H1 (cell line): ENCODE data around the gene VWF. TPM values are rescaled to one million over a fixed set of nuclear protein-coding genes. Genes with fewer than 3 reads are reported as not detected.
A peak's percentile ranks its signal among the peaks of the same experiment; 100 is the strongest.

Experiments
- CTCF ChIA-PET: fragments of 300-600 bp; sonication (Branson Sonifier 250); formaldehyde crosslinking; loops from one replicate; lab custom pipeline; 2021; ENCODE audit not compliant: partially characterized antibody; lab: Charles Lee
- POLR2A ChIA-PET: fragments of 300-600 bp; sonication (Branson Sonifier 250); formaldehyde crosslinking; loops from one replicate; lab custom pipeline; 2021; ENCODE audit warnings: inconsistent platforms; ENCODE audit not compliant: partially characterized antibody; lab: Charles Lee
- DNase-seq, 2 experiments: peaks; one replicate each; pipeline versions ENCODE4 v3.0.0 to v3.0.0-alpha.2; 2010 to 2022; ENCODE audit warnings: low spot score in 2 of 2, low read depth in 1 of 2, mixed read lengths in 1 of 2
- FAIRE-seq: peaks from 2 replicates; lab custom pipeline; 2011; peaks lifted over from hg19 to GRCh38; lab: Jason Lieb, UNC
- H2AFZ ChIP-seq: 2 replicates; pipeline ENCODE4 v1.8.1; 2012; ENCODE audit warnings: low read length, inconsistent platforms
- H2AK5ac ChIP-seq: 2 replicates; pipeline ENCODE4 v1.6.1; 2013; ENCODE audit warnings: low read depth, low read length
- H2BK120ac ChIP-seq: replicated peaks from 2 replicates; pipeline ENCODE3; 2013; ENCODE audit warnings: low read depth, low read length, inconsistent platforms
- H2BK12ac ChIP-seq: 2 replicates; pipeline ENCODE4 v1.6.1; 2013; ENCODE audit warnings: low read depth, low read length
- H2BK15ac ChIP-seq: 2 replicates; pipeline ENCODE4 v1.6.1; 2013; ENCODE audit warnings: low read length
- H2BK20ac ChIP-seq: 2 replicates; pipeline ENCODE4 v1.6.1; 2013; ENCODE audit warnings: low read length
- H2BK5ac ChIP-seq: 2 replicates; pipeline ENCODE4 v1.6.1; 2013; ENCODE audit warnings: low read depth, low read length
- H3K14ac ChIP-seq: 2 replicates; pipeline ENCODE4 v1.6.1; 2013; ENCODE audit warnings: inconsistent platforms; ENCODE audit not compliant: insufficient read length
- H3K18ac ChIP-seq: 2 replicates; pipeline ENCODE4 v1.6.1; 2013; ENCODE audit warnings: low read length; ENCODE audit errors: extremely low read depth
- H3K23ac ChIP-seq: 2 replicates; pipeline ENCODE4 v1.6.1; 2013; ENCODE audit warnings: inconsistent platforms; ENCODE audit not compliant: insufficient read length
- H3K23me2 ChIP-seq: 2 replicates; pipeline ENCODE4 v1.6.1; 2013; ENCODE audit warnings: low read depth, low read length
- H3K27ac ChIP-seq: 2 replicates; pipeline ENCODE4 v1.6.1; 2011; ENCODE audit warnings: low read depth, low read length, inconsistent platforms
- H3K27me3 ChIP-seq, 4 experiments: replicated peaks in 1 of 4; 1 replicate in 1 of 4; 2 replicates in 3 of 4; pipeline versions ENCODE4 v1.6.1 to v1.8.1; 2011 to 2013; ENCODE audit warnings: low read length in 3 of 4, mild to moderate bottlenecking in 3 of 4, inconsistent platforms in 2 of 4, mixed read lengths in 2 of 4, moderate library complexity in 1 of 4; ENCODE audit not compliant: control insufficient read depth in 3 of 4, insufficient read depth in 3 of 4; ENCODE audit errors: extremely low read depth in 1 of 4
- H3K36me3 ChIP-seq, 4 experiments: 2 replicates each; pipeline versions ENCODE4 v1.6.1 to v1.8.1; 2011 to 2013; ENCODE audit warnings: mild to moderate bottlenecking in 4 of 4, low read length in 3 of 4, moderate library complexity in 2 of 4, control low read depth in 1 of 4, inconsistent platforms in 1 of 4; ENCODE audit not compliant: insufficient read depth in 4 of 4, control insufficient read depth in 2 of 4
- H3K4ac ChIP-seq: replicated peaks from 2 replicates; pipeline ENCODE3; 2013; ENCODE audit warnings: low read length, low read depth, mixed read lengths, inconsistent platforms; ENCODE audit not compliant: insufficient read length
- H3K4me1 ChIP-seq, 4 experiments: replicated peaks in 1 of 4; 1 replicate in 1 of 4; 2 replicates in 3 of 4; pipeline versions ENCODE4 v1.6.1 to v1.8.1; 2011 to 2013; ENCODE audit warnings: low read length in 3 of 4, inconsistent platforms in 2 of 4, mixed read lengths in 1 of 4; ENCODE audit not compliant: insufficient read depth in 4 of 4, control insufficient read depth in 3 of 4
- H3K4me2 ChIP-seq, 2 experiments: 2 replicates each; pipeline versions ENCODE4 v1.6.1 to v1.8.1; 2011 to 2013; ENCODE audit warnings: low read depth in 2 of 2, low read length in 2 of 2, control low read depth in 1 of 2, inconsistent platforms in 1 of 2, mild to moderate bottlenecking in 1 of 2; ENCODE audit not compliant: insufficient read depth in 1 of 2
- H3K4me3 ChIP-seq, 4 experiments: fragments of 200-600, 300-600 bp in 1 of 4; sonication (generic), shearing (Covaris generic), sonication (Bioruptor Twin) in 1 of 4; 2 replicates each; pipeline versions ENCODE4 v1.5.1 to v1.8.1; 2011 to 2016; ENCODE audit warnings: low read length in 4 of 4, low read depth in 3 of 4, control low read depth in 2 of 4, inconsistent platforms in 2 of 4, mild to moderate bottlenecking in 2 of 4, mixed read lengths in 1 of 4, moderate library complexity in 1 of 4; ENCODE audit not compliant: insufficient read depth in 2 of 4; ENCODE audit errors: extremely low read depth in 1 of 4
- H3K56ac ChIP-seq: replicated peaks from 2 replicates; pipeline ENCODE3; 2013; ENCODE audit warnings: low read depth, mild to moderate bottlenecking, mixed read lengths, low read length, inconsistent platforms; ENCODE audit not compliant: insufficient read length
- H3K79me1 ChIP-seq: 2 replicates; pipeline ENCODE4 v1.6.1; 2013; ENCODE audit warnings: low read depth, low read length, control low read depth
- H3K79me2 ChIP-seq, 2 experiments: 2 replicates each; pipeline versions ENCODE4 v1.6.1 to v1.8.1; 2012 to 2013; ENCODE audit warnings: low read length in 2 of 2, mild to moderate bottlenecking in 2 of 2, inconsistent platforms in 1 of 2; ENCODE audit not compliant: insufficient read depth in 2 of 2, control insufficient read depth in 1 of 2
- H3K9ac ChIP-seq, 4 experiments: replicated peaks in 1 of 4; 1 replicate in 1 of 4; 2 replicates in 3 of 4; pipeline versions ENCODE4 v1.6.1 to v1.8.1; 2011 to 2013; ENCODE audit warnings: low read depth in 3 of 4, low read length in 3 of 4, control low read depth in 2 of 4, mild to moderate bottlenecking in 2 of 4, moderate library complexity in 2 of 4, inconsistent platforms in 1 of 4; ENCODE audit errors: extremely low read depth in 1 of 4
- H3K9me3 ChIP-seq, 2 experiments: 2 replicates each; pipeline versions ENCODE4 v1.6.1 to v1.8.1; 2012 to 2013; ENCODE audit warnings: mild to moderate bottlenecking in 2 of 2, moderate library complexity in 2 of 2, control low read depth in 1 of 2, inconsistent platforms in 1 of 2, low read depth in 1 of 2, low read length in 1 of 2, mixed read lengths in 1 of 2; ENCODE audit not compliant: insufficient read depth in 2 of 2
- H4K20me1 ChIP-seq, 2 experiments: replicated peaks in 1 of 2; 2 replicates each; pipeline versions ENCODE3 to v1.8.1; 2011 to 2013; ENCODE audit warnings: inconsistent platforms in 2 of 2, low read length in 2 of 2, mild to moderate bottlenecking in 1 of 2; ENCODE audit not compliant: insufficient read depth in 2 of 2, control insufficient read depth in 1 of 2
- H4K5ac ChIP-seq: 2 replicates; pipeline ENCODE4 v1.6.1; 2013; ENCODE audit warnings: low read length, low read depth, mixed read lengths, inconsistent platforms; ENCODE audit not compliant: insufficient read length
- H4K8ac ChIP-seq: 2 replicates; pipeline ENCODE4 v1.8.0; 2013; ENCODE audit warnings: mild to moderate bottlenecking, moderate library complexity, low read length, inconsistent platforms; ENCODE audit not compliant: insufficient read depth; ENCODE audit errors: extremely low read depth
- H4K91ac ChIP-seq: replicated peaks from 2 replicates; pipeline ENCODE3; 2013; ENCODE audit warnings: low read length, mixed read lengths, inconsistent platforms; ENCODE audit not compliant: insufficient read length
- BACH1 ChIP-seq: IDR thresholded peaks from 2 replicates; pipeline ENCODE4 v1.6.1; 2012; ENCODE audit warnings: low read length, improper control_type of control experiment
- CEBPB ChIP-seq: IDR thresholded peaks from 2 replicates; pipeline ENCODE4 v1.6.1; 2012; ENCODE audit warnings: low read depth, low read length
- HDAC6 ChIP-seq: IDR thresholded peaks from one replicate; pipeline ENCODE4 v1.7.1; 2012; ENCODE audit warnings: low read depth, mild to moderate bottlenecking, inconsistent platforms, low read length, moderate library complexity
- RFX5 ChIP-seq: IDR thresholded peaks from 2 replicates; pipeline ENCODE4 v1.6.1; 2011; ENCODE audit warnings: low read depth, low read length, improper control_type of control experiment, borderline replicate concordance
- SP1 ChIP-seq: IDR thresholded peaks from 2 replicates; pipeline ENCODE4 v1.6.1; 2011; ENCODE audit warnings: low read depth, low read length
- TBP ChIP-seq: IDR thresholded peaks from 2 replicates; pipeline ENCODE4 v1.6.1; 2011; ENCODE audit warnings: low read depth, low read length, improper control_type of control experiment
- WGBS, 2 experiments: shearing (Covaris generic) in 1 of 2; methylation state at CpG; one replicate each; pipeline versions ENCODE4 v1.1.6 to v1.1.7; 2013 to 2015; ENCODE audit warnings: low lambda C conversion rate in 2 of 2, mixed read lengths in 2 of 2, inconsistent platforms in 1 of 2, low coverage in 1 of 2, missing lambda C conversion rate in 1 of 2; ENCODE audit not compliant: insufficient replicate concordance in 2 of 2, insufficient coverage in 1 of 2, insufficient read length in 1 of 2; ENCODE audit errors: extremely low coverage in 1 of 2, missing lambda C conversion rate in 1 of 2; 5-methylcytosine and 5-hydroxymethylcytosine counted together
- polyA plus RNA-seq, 7 experiments: library from polyadenylated mRNA; depleted of rRNA in 3 of 7; stranded (reverse) in 5 of 7; unstranded in 2 of 7; fragments of >200 nt in 5 of 7; fragments of 200-250 nt in 2 of 7; gene quantifications; 1 replicate in 5 of 7; 2 replicates in 1 of 7; 4 replicates in 1 of 7; pipeline versions ENCODE4 v1.2.1 to v1.2.3, GENCODE V29; 2011 to 2013; ENCODE audit warnings: missing spikeins in 2 of 7, mixed read lengths in 2 of 7
- total RNA-seq: library from RNA; stranded (reverse); fragmentation: NEBNext Ultra II Directional; extraction: Animal tissue kit (Norgen Biotek cat#: 25700); gene quantifications from 2 replicates; pipeline ENCODE4 v1.2.1, GENCODE V29; 2021
- TF ChIP-seq, protein P1 (sequence below): IDR thresholded peaks from 2 replicates; pipeline ENCODE4 v1.6.1; 2011; ENCODE audit warnings: low read depth, mild to moderate bottlenecking, low read length; ENCODE audit not compliant: insufficient read depth
- TF ChIP-seq, protein P2 (sequence below): IDR thresholded peaks from 2 replicates; pipeline ENCODE4 v1.6.1; 2012; ENCODE audit warnings: inconsistent platforms

VWF gene
- total and polyA plus RNA-seq, 2 of the 8 experiments (the other 6 are each of a cell fraction or from before 2014, with no cell fraction given) = 0.39 to 0.60 TPM

DNA sequence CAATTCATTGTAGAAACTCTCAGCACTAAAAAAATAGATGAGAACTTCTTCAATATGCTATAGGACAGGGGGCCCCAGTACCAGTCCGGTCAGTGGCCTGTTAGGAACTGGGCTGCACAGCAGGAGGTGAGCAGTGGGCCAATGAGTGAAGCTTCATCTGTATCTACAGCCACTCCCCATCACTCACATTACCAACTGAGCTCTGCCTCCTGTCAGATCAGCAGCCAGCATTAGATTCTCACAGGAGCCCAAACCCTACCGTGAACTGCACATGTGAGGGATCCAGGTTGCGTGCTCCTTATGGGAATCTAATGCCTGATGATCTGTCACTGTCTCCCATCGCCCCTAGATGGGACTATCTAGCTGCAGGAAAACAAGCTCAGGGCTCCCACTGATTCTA lies 163.7 kb downstream of the VWF start:
- ChIA-PET POLR2A (interaction anchor here (1.2 kb wide), 1 partner anchor 13 kb away, joined by 3 read pairs; no protein-coding TSS in a partner anchor), CTCF (interaction anchor here (1.2 kb wide), 2 partner anchors 9 to 27 kb away, joined by 3 to 4 read pairs; no protein-coding TSS in a partner anchor)
- 78% methylated on average over 4 of the region's 4 CpGs; no CpG with 5 or more reads in 1 of the 2 experiments for WGBS, 2 experiments
- Histone ChIP-seq H3K4ac (no peak overlapping the region), H2AK5ac (no peak overlapping the region), H4K8ac (no peak overlapping the region), H3K23ac (no peak overlapping the region), H4K5ac (no peak overlapping the region), H3K4me3 (no peak overlapping the region), H3K9me3 (no peaks in the 10 kb centered on the region), H3K36me3 (no peaks in the 10 kb centered on the region), H3K79me1 (no peaks in the 10 kb centered on the region), H2BK5ac (no peak overlapping the region), H2BK12ac (no peak overlapping the region), H3K4me2 (no peak overlapping the region), H2AFZ (no peak overlapping the region), H3K18ac (no peak overlapping the region), H2BK20ac (no peak overlapping the region), H4K20me1 (peaks cover 0 to 4% of the 10 kb centered on the region in 2 experiments), H2BK15ac (no peak overlapping the region), H3K27me3 (0 out of 7 replicates have a peak, but pooled peaks cover 0 to 3% (median 0%) of the 10 kb centered on the region in 4 experiments), H3K9ac (no peak overlapping the region), H3K23me2 (no peaks in the 10 kb centered on the region), H3K56ac (no peak overlapping the region), H4K91ac (no peak overlapping the region), H3K4me1 (peaks cover 5 to 15% (median 13%) of the 10 kb centered on the region in 4 experiments; a peak in 6 of 7 replicates), H3K14ac (no peak overlapping the region), H2BK120ac (no peak overlapping the region), H3K79me2 (no peaks in the 10 kb centered on the region), H3K27ac (no peak overlapping the region)
- no peak for TF ChIP-seq CEBPB
- TF ChIP-seq RFX5 = no peak
- TF ChIP-seq HDAC6 = no peak
- TF ChIP-seq SP1 = no peak
- TF ChIP-seq TBP = no peak
- TF ChIP-seq, protein P1, sequence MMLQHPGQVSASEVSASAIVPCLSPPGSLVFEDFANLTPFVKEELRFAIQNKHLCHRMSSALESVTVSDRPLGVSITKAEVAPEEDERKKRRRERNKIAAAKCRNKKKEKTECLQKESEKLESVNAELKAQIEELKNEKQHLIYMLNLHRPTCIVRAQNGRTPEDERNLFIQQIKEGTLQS = no peak
- TF ChIP-seq BACH1 = no peak
- TF ChIP-seq, protein P2, sequence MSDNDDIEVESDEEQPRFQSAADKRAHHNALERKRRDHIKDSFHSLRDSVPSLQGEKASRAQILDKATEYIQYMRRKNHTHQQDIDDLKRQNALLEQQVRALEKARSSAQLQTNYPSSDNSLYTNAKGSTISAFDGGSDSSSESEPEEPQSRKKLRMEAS = no peak
- FAIRE-seq (peak; percentile 13), DNase-seq (no peak)
